Measurements from ENCODE around the gene TEAD2. TPM values are rescaled to one million over a fixed set of nuclear protein-coding genes. Genes with fewer than 3 reads are reported as not detected.
"Not testable (repeated sequence)": the region's sequence is repeated elsewhere in the genome, so short reads cannot be mapped to it uniquely, and the experiment has no call there.

The TEAD2 gene
- total RNA-seq, 1 experiment from 2014 or later = 56.2 TPM

- H2AFZ ChIP-seq (ENCODE audit: low read length) = no peak overlapping the region
- no TSS peak for BruUV-seq (replicated peaks)
- H3K4me1 ChIP-seq (ENCODE audit: insufficient read depth, low read length) = no peaks in the 10 kb centered on the region
- no peaks in the 10 kb centered on the region for H3K9me2 ChIP-seq (replicated peaks; ENCODE audit: low read length)
- no peaks in the 10 kb centered on the region for H3K36me3 ChIP-seq (ENCODE audit: low read depth, low read length)
- no peak for DNase-seq
- no peaks in the 10 kb centered on the region for H3F3A ChIP-seq (ENCODE audit: low read length, unreplicated experiment)
- H3K9me3 ChIP-seq (ENCODE audit: low read length) = no peaks in the 10 kb centered on the region
- H3K4me3 ChIP-seq (ENCODE audit: low read length) = no peak overlapping the region
- H3K79me2 ChIP-seq (ENCODE audit: low read length) = no peaks in the 10 kb centered on the region
- intact Hi-C loops (cut with micrococcal nuclease) = no loop called here
- H3K9ac ChIP-seq (ENCODE audit: low read length) = no peak overlapping the region
- ATAC-seq = no peak
- H3K27me3 ChIP-seq (ENCODE audit: low read length) = no peaks in the 10 kb centered on the region
- TF ChIP-seq EZH2 (IDR thresholded peaks at IDR 0.05; ENCODE audit: low read length, unreplicated experiment) (no peak), CTCF (conservative IDR thresholded peaks at IDR 0.05; ENCODE audit: low read depth, low read length) (no peak), EZH2phosphoT487 (IDR thresholded peaks at IDR 0.05; ENCODE audit: borderline replicate concordance, low read length) (no peak)
- POLR2A ChIA-PET (ENCODE audit: unreplicated experiment) = no interaction called here
- CTCF ChIA-PET = no interaction called here
- no peak overlapping the region for H3K4me2 ChIP-seq (ENCODE audit: low read length)
- H4K20me1 ChIP-seq (ENCODE audit: low read length) = no peaks in the 10 kb centered on the region
- no peak overlapping the region for H3K27ac ChIP-seq (ENCODE audit: low read length)
Measured at GRCh38 chr19:49315111-49315510, 47.1 kb downstream of the TEAD2 start.

GRCh38 chr19:49309087-49309486 lies 53.1 kb downstream of the TEAD2 start:
- H3F3A ChIP-seq (ENCODE audit: low read length, unreplicated experiment) = no peaks in the 10 kb centered on the region
- no peaks in the 10 kb centered on the region for H4K20me1 ChIP-seq (ENCODE audit: low read length)
- no peak overlapping the region for H3K4me2 ChIP-seq (ENCODE audit: low read length)
- BruUV-seq (replicated peaks) = no TSS peak
- no peaks in the 10 kb centered on the region for H3K27me3 ChIP-seq (ENCODE audit: low read length)
- no peak overlapping the region for H3K27ac ChIP-seq (ENCODE audit: low read length)
- no peaks in the 10 kb centered on the region for H3K9me2 ChIP-seq (replicated peaks; ENCODE audit: low read length)
- H3K4me3 ChIP-seq (ENCODE audit: low read length) = no peak overlapping the region
- POLR2A ChIA-PET (ENCODE audit: unreplicated experiment) = no interaction called here
- DNase-seq (no peak), ATAC-seq (no peak)
- H3K79me2 ChIP-seq (ENCODE audit: low read length) = no peaks in the 10 kb centered on the region
- intact Hi-C loops (cut with micrococcal nuclease) = no loop called here
- H3K9me3 ChIP-seq (ENCODE audit: low read length) = no peaks in the 10 kb centered on the region
- no peak overlapping the region for H3K9ac ChIP-seq (ENCODE audit: low read length)
- no peaks in the 10 kb centered on the region for H3K36me3 ChIP-seq (ENCODE audit: low read depth, low read length)
- CTCF ChIA-PET = no interaction called here
- H3K4me1 ChIP-seq (ENCODE audit: insufficient read depth, low read length) = no peaks in the 10 kb centered on the region
- TF ChIP-seq EZH2 (IDR thresholded peaks at IDR 0.05; ENCODE audit: low read length, unreplicated experiment) = no peak
- TF ChIP-seq EZH2phosphoT487 (IDR thresholded peaks at IDR 0.05; ENCODE audit: borderline replicate concordance, low read length) = no peak
- no peak for TF ChIP-seq CTCF (conservative IDR thresholded peaks at IDR 0.05; ENCODE audit: low read depth, low read length)
- H2AFZ ChIP-seq (ENCODE audit: low read length) = no peak overlapping the region

GRCh38 chr19:49306734-49307133 lies 55.5 kb downstream of the TEAD2 start:
- H2AFZ ChIP-seq (ENCODE audit: low read length); H4K20me1 ChIP-seq (ENCODE audit: low read length); H3K36me3 ChIP-seq (ENCODE audit: low read depth, low read length); BruUV-seq (replicated peaks); H3K27ac ChIP-seq (ENCODE audit: low read length); POLR2A ChIA-PET (ENCODE audit: unreplicated experiment); H3F3A ChIP-seq (ENCODE audit: low read length, unreplicated experiment); H3K4me3 ChIP-seq (ENCODE audit: low read length); CTCF ChIA-PET; H3K9ac ChIP-seq (ENCODE audit: low read length); H3K27me3 ChIP-seq (ENCODE audit: low read length); H3K9me2 ChIP-seq (replicated peaks; ENCODE audit: low read length); intact Hi-C loops (cut with micrococcal nuclease); H3K4me2 ChIP-seq (ENCODE audit: low read length); H3K9me3 ChIP-seq (ENCODE audit: low read length); H3K4me1 ChIP-seq (ENCODE audit: insufficient read depth, low read length); H3K79me2 ChIP-seq (ENCODE audit: low read length); ATAC-seq: not testable (repeated sequence)
- peak; percentile 18 for DNase-seq
